GM12878 (cell line): ENCODE data around the gene OR2V1. TPM values are rescaled to one million over a fixed set of nuclear protein-coding genes. Genes with fewer than 3 reads are reported as not detected.
A peak's percentile ranks its signal among the peaks of the same experiment; 100 is the strongest.

Source experiments
- ATAC-seq: fragments of 200-7000 bp; cut with Tn5 transposase; 3 replicates; pipeline ENCODE4 v1.9.1; 2020; ENCODE audit warnings: mild to moderate bottlenecking, moderate library complexity
- BruUV-seq: library from RNA; stranded (reverse); fragments of 400-500 nt; replicated peaks from 2 replicates; lab custom pipeline; 2021; lab: Mats Ljungman, UMichigan
- CTCF ChIA-PET: fragments of 300-600 bp; sonication (Branson Sonifier 250); formaldehyde crosslinking; extraction: SDS; loops from one replicate; lab custom pipeline; 2021; ENCODE audit warnings: inconsistent platforms; lab: Yijun Ruan, JAX
- POLR2A ChIA-PET: fragments of 350-600 bp; formaldehyde crosslinking; extraction: SDS; loops from one replicate; lab custom pipeline; 2021; ENCODE audit warnings: inconsistent platforms; lab: Charles Lee
- RAD21 ChIA-PET: fragments of 300-600 bp; sonication (Branson Sonifier 250); formaldehyde crosslinking; loops from one replicate; lab custom pipeline; 2023; ENCODE audit warnings: antibody characterized with exemption; ENCODE audit not compliant: unreplicated experiment; lab: Charles Lee
- SMC1A ChIA-PET: fragments of 300-600 bp; sonication (Branson Sonifier 250); formaldehyde crosslinking; loops from one replicate; lab custom pipeline; 2023; ENCODE audit not compliant: unreplicated experiment, uncharacterized antibody; lab: Charles Lee
- DNase-seq: peaks from one replicate; pipeline ENCODE4 v3.0.0-alpha.2; 2011; ENCODE audit warnings: low read depth, low spot score
- FAIRE-seq: peaks from 3 replicates; lab custom pipeline; 2011; peaks lifted over from hg19 to GRCh38; lab: Jason Lieb, UNC
- H2AFZ ChIP-seq: 2 replicates; pipeline ENCODE4 v1.6.0; 2011; ENCODE audit warnings: low read depth, low read length, control low read depth; ENCODE audit not compliant: control insufficient read depth
- H3K27ac ChIP-seq: 2 replicates; pipeline ENCODE4 v1.5.1; 2011; ENCODE audit warnings: control low read depth; ENCODE audit not compliant: control insufficient read depth, insufficient read depth
- H3K27me3 ChIP-seq, 2 experiments: replicated peaks in 1 of 2; 2 replicates each; pipeline versions ENCODE4 v1.6.0 to v1.6.1; 2011; ENCODE audit warnings: low read length in 1 of 2; ENCODE audit not compliant: control insufficient read depth in 2 of 2, insufficient read depth in 2 of 2
- H3K36me3 ChIP-seq, 2 experiments: 2 replicates each; pipeline ENCODE4 v1.5.1; 2011; ENCODE audit warnings: low read length in 1 of 2; ENCODE audit not compliant: control insufficient read depth in 2 of 2, insufficient read depth in 2 of 2
- H3K4me1 ChIP-seq: 2 replicates; pipeline ENCODE4 v1.6.1; 2011; ENCODE audit warnings: mild to moderate bottlenecking, low read length, moderate library complexity, mixed read lengths; ENCODE audit not compliant: control insufficient read depth, insufficient read depth
- H3K4me2 ChIP-seq: 2 replicates; pipeline ENCODE4 v1.6.0; 2011; ENCODE audit warnings: control low read depth; ENCODE audit not compliant: control insufficient read depth, insufficient read depth
- H3K4me3 ChIP-seq: fragments of 200-600 bp; sonication (generic); 2 replicates; pipeline ENCODE4 v1.5.1; 2016
- H3K79me2 ChIP-seq: 2 replicates; pipeline ENCODE4 v1.6.0; 2011; ENCODE audit warnings: low read length; ENCODE audit not compliant: control insufficient read depth, insufficient read depth
- H3K9ac ChIP-seq: 2 replicates; pipeline ENCODE4 v1.8.0; 2011; ENCODE audit warnings: low read length, control low read depth, mixed read lengths; ENCODE audit not compliant: control insufficient read depth, insufficient read depth
- H3K9me3 ChIP-seq: replicated peaks from 3 replicates; pipeline ENCODE4 v1.5.1; 2011; ENCODE audit warnings: mild to moderate bottlenecking, low read length; ENCODE audit not compliant: control insufficient read depth, insufficient read depth
- H4K20me1 ChIP-seq: 2 replicates; pipeline ENCODE4 v1.6.0; 2011; ENCODE audit not compliant: control insufficient read depth, insufficient read depth
- BHLHE40 ChIP-seq, 2 experiments: fragments of 450-650 bp in 1 of 2; IDR thresholded peaks; 2 replicates each; pipeline ENCODE4 v1.6.1; 2011 to 2017; ENCODE audit warnings: low read depth in 2 of 2, borderline replicate concordance in 1 of 2, improper control_type of control experiment in 1 of 2, low read length in 1 of 2, mild to moderate bottlenecking in 1 of 2
- CBX5 ChIP-seq: sonication (generic); IDR thresholded peaks from 2 replicates; pipeline ENCODE4 v1.6.1; 2016; ENCODE audit warnings: low read depth, moderate library complexity, mild to moderate bottlenecking, inconsistent platforms
- GATAD2B ChIP-seq: fragments of 450-650 bp; conservative IDR thresholded peaks from 2 replicates; pipeline ENCODE4 v1.6.1; 2017; ENCODE audit warnings: low read depth, mild to moderate bottlenecking, moderate library complexity
- HDAC6 ChIP-seq: fragments of 200-600 bp; sonication (generic); IDR thresholded peaks from one replicate; pipeline ENCODE4 v1.8.0; 2017; ENCODE audit warnings: antibody characterized with exemption; ENCODE audit not compliant: unreplicated experiment
- HDGF ChIP-seq: fragments of 450-650 bp; IDR thresholded peaks from 2 replicates; pipeline ENCODE4 v1.6.1; 2016; ENCODE audit warnings: antibody characterized with exemption
- IKZF1 ChIP-seq: fragments of 450-650 bp; conservative IDR thresholded peaks from 2 replicates; pipeline ENCODE4 v1.6.1; 2017; ENCODE audit warnings: antibody characterized with exemption, mild to moderate bottlenecking
- IKZF2 ChIP-seq, 2 experiments: fragments of 450-650 bp; IDR thresholded peaks; 2 replicates each; pipeline ENCODE4 v1.6.1; 2017; ENCODE audit warnings: mild to moderate bottlenecking in 2 of 2, moderate library complexity in 2 of 2
- MXI1 ChIP-seq: fragments of 150-350 bp; IDR thresholded peaks from 2 replicates; pipeline ENCODE4 v1.6.1; 2011; ENCODE audit warnings: low read depth, mild to moderate bottlenecking, inconsistent platforms, low read length, improper control_type of control experiment
- NBN ChIP-seq: fragments of 450-650 bp; IDR thresholded peaks from 2 replicates; pipeline ENCODE4 v1.6.1; 2016
- RAD21 ChIP-seq: IDR thresholded peaks from 2 replicates; pipeline ENCODE4 v1.6.1; 2011; ENCODE audit warnings: mild to moderate bottlenecking, low read depth, low read length, moderate library complexity; ENCODE audit not compliant: insufficient read depth
- RB1 ChIP-seq: fragments of 450-650 bp; formaldehyde crosslinking; IDR thresholded peaks from 2 replicates; pipeline ENCODE4 v1.6.1; 2017; ENCODE audit warnings: mild to moderate bottlenecking, borderline replicate concordance
- SPI1 ChIP-seq: IDR thresholded peaks from 2 replicates; pipeline ENCODE4 v1.6.1; 2011; ENCODE audit warnings: low read depth, mild to moderate bottlenecking, low read length, moderate library complexity, borderline replicate concordance; ENCODE audit not compliant: insufficient read depth
- SREBF2 ChIP-seq: IDR thresholded peaks from 2 replicates; pipeline ENCODE4 v1.6.1; 2012; ENCODE audit warnings: mild to moderate bottlenecking, low read length
- ZNF217 ChIP-seq: fragments of 450-650 bp; IDR thresholded peaks from 2 replicates; pipeline ENCODE4 v1.6.1; 2017; ENCODE audit warnings: antibody characterized with exemption, mild to moderate bottlenecking
- ZNF24 ChIP-seq: fragments of 450-650 bp; IDR thresholded peaks from 2 replicates; pipeline ENCODE4 v1.6.1; 2017; ENCODE audit warnings: antibody characterized with exemption, mild to moderate bottlenecking
- ZNF687 ChIP-seq: fragments of 450-650 bp; IDR thresholded peaks from 2 replicates; pipeline ENCODE4 v1.6.1; 2017; ENCODE audit warnings: mild to moderate bottlenecking, moderate library complexity
- ZSCAN29 ChIP-seq: fragments of 450-650 bp; IDR thresholded peaks from 2 replicates; pipeline ENCODE4 v1.6.1; 2017; ENCODE audit warnings: mild to moderate bottlenecking, moderate library complexity
- ZZZ3 ChIP-seq: IDR thresholded peaks from 2 replicates; pipeline ENCODE4 v1.6.1; 2011; ENCODE audit warnings: low read depth; ENCODE audit not compliant: control insufficient read depth, insufficient read length
- WGBS: methylation state at CpG from one replicate; pipeline ENCODE4 v1.1.6; 2016; ENCODE audit warnings: low lambda C conversion rate; ENCODE audit not compliant: insufficient replicate concordance, insufficient coverage; ENCODE audit errors: missing lambda C conversion rate; 5-methylcytosine and 5-hydroxymethylcytosine counted together
- in situ Hi-C: fragments of 300-500 bp; cut with MboI; formaldehyde crosslinking; loops from 9 replicates; pipeline ENCODE4 v1.14.3; 2018; ENCODE audit warnings: mixed read lengths
- intact Hi-C: fragments of 100-400 bp; cut with micrococcal nuclease; formaldehyde crosslinking; loops from one replicate; pipeline ENCODE4 v1.14.2; 2022; ENCODE audit not compliant: unreplicated experiment
- polyA plus RNA-seq, 11 experiments: library from polyadenylated mRNA; depleted of rRNA in 4 of 11; unstranded in 6 of 11; stranded (reverse) in 5 of 11; fragments of >200 nt; fragmentation: Nextera tagmentation in 4 of 11; fragmentation: Illumina TruSeq in 1 of 11; extraction: Ambion mirVana in 4 of 11; extraction: Trizol in 1 of 11; gene quantifications; 1 replicate in 1 of 11; 2 replicates in 10 of 11; pipeline versions ENCODE4 v1.2.1 to v1.2.3, GENCODE V29; 2011 to 2016; ENCODE audit warnings: inconsistent platforms in 2 of 11, missing spikeins in 2 of 11, low read depth in 1 of 11
- total RNA-seq, 4 experiments: library from RNA; depleted of rRNA in 3 of 4; stranded (reverse); fragments of >200 nt in 3 of 4; fragmentation: Illumina TruSeq in 1 of 4; extraction: Trizol in 1 of 4; gene quantifications; 2 replicates each; pipeline versions ENCODE4 v1.2.1 to v1.2.3, GENCODE V29; 2013 to 2021
- TF ChIP-seq, protein P1 (sequence below): IDR thresholded peaks from 2 replicates; pipeline ENCODE4 v1.6.1; 2012; ENCODE audit warnings: low read depth, low read length, improper control_type of control experiment

OR2V1 gene
- total and polyA plus RNA-seq, 10 of the 15 experiments (the other 5 are each of a cell fraction or from before 2014, with no cell fraction given) = 0.20 to 4.4 TPM; not detected in 8

GRCh38 chr5:181163487-181164075 is 32.6 kb upstream of the OR2V1 start:
- ChIA-PET POLR2A (interaction anchor here (0.5 kb wide), 2 partner anchors 109 to 307 kb away, joined by 3 to 6 read pairs; no protein-coding TSS in a partner anchor), CTCF (interaction anchor here (0.6 to 1.6 kb wide), 4 partner anchors 10 to 356 kb away, joined by 3 to 7 read pairs (median 4); no protein-coding TSS in a partner anchor), SMC1A (interaction anchor here (0.7 to 1.6 kb wide), 5 partner anchors 9 to 304 kb away, joined by 3 to 5 read pairs (median 4); no protein-coding TSS in a partner anchor), RAD21 (interaction anchor here (0.8 kb wide), 1 partner anchor 26 kb away, joined by 3 read pairs; no protein-coding TSS in a partner anchor)
- no peak for ATAC-seq
- intact Hi-C loops = no loop called here
- Histone ChIP-seq H3K9ac (0 out of 2 replicates have a peak overlapping the region, but pooled peaks have one; percentile 15), H2AFZ (peak overlapping the region; percentile 75), H3K4me1 (peaks cover 34% of the 10 kb centered on the region), H4K20me1 (no peaks in the 10 kb centered on the region), H3K4me2 (peak overlapping the region; percentile 72), H3K36me3 (no peaks in the 10 kb centered on the region), H3K79me2 (no peaks in the 10 kb centered on the region), H3K9me3 (no peaks in the 10 kb centered on the region), H3K27ac (no peak overlapping the region), H3K4me3 (peak overlapping the region; percentile 38; the same call in 1 of the 2 replicates), H3K27me3 (no peaks in the 10 kb centered on the region)
- in situ Hi-C loops = loop anchor here (5.0 kb wide), 1 partner anchor 361 kb away; the partner anchor contains the start of gene MGAT1
- WGBS = 1% methylated on average over 16 of the region's 16 CpGs
- no peak for DNase-seq
- FAIRE-seq = no peak
- no TSS peak for BruUV-seq
- TF ChIP-seq SREBF2 (peak; percentile 70; the same call in 1 of the 2 replicates), CBX5 (no peak), ZSCAN29 (no peak), MXI1 (no peak), HDAC6 (no peak), ZNF24 (no peak), SPI1 (peak; percentile 36; the same call in 1 of the 2 replicates), ZNF687 (no peak), IKZF2 (IDR thresholded peaks at IDR 0.05) (peak; percentile 11 to 22; a peak in 2 of 4 replicates), HDGF (peak; percentile 78; the same call in 1 of the 2 replicates), ZNF217 (no peak), IKZF1 (no peak), ZZZ3 (no peak), RB1 (no peak), GATAD2B (no peak), BHLHE40 (IDR thresholded peaks at IDR 0.05; ENCODE audit: borderline replicate concordance in 1 of 2, low read depth in 2 of 2, low read length in 1 of 2) (peak in 1 of 2 experiments; percentile 48; a peak in 1 of 4 replicates), NBN (0 out of 2 replicates have a peak, but pooled peaks have one; percentile 33), RAD21 (no peak)
- TF ChIP-seq, protein P1, sequence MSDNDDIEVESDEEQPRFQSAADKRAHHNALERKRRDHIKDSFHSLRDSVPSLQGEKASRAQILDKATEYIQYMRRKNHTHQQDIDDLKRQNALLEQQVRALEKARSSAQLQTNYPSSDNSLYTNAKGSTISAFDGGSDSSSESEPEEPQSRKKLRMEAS = no peak
